ENCODE measurements around the gene RPS16.

Gene RPS16

DNA sequence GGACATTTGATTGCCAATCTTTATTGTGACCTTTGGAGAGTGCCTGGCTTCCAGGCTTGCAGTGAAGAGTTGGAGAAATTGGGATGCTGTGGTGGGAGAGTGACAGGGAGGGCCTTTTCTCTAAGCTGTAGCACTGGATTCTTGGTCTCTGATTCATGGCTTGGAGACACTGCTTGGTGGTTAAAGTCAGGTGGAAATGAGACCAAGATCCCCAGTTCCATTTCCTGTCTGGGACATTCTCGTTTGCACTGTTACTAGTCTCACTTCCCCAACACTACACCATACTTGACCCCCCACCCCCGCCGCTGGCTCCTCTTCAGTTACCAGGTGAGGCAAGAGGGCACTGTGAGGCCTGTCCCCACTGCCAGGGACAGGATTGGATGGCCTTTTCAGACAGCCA lies 12.5 kb upstream of the RPS16 start:
- TF ChIP-seq, protein P1, sequence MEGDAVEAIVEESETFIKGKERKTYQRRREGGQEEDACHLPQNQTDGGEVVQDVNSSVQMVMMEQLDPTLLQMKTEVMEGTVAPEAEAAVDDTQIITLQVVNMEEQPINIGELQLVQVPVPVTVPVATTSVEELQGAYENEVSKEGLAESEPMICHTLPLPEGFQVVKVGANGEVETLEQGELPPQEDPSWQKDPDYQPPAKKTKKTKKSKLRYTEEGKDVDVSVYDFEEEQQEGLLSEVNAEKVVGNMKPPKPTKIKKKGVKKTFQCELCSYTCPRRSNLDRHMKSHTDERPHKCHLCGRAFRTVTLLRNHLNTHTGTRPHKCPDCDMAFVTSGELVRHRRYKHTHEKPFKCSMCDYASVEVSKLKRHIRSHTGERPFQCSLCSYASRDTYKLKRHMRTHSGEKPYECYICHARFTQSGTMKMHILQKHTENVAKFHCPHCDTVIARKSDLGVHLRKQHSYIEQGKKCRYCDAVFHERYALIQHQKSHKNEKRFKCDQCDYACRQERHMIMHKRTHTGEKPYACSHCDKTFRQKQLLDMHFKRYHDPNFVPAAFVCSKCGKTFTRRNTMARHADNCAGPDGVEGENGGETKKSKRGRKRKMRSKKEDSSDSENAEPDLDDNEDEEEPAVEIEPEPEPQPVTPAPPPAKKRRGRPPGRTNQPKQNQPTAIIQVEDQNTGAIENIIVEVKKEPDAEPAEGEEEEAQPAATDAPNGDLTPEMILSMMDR (IDR thresholded peaks at IDR 0.05; ENCODE audit: insufficient read depth, low read depth, low read length, missing control alignments): no peak
- H3K4me3 ChIP-seq (ENCODE audit: low read depth, low read length): peak overlapping the region; percentile 36
- peak; percentile 73 for DNase-seq (ENCODE audit: low read depth)

DNA sequence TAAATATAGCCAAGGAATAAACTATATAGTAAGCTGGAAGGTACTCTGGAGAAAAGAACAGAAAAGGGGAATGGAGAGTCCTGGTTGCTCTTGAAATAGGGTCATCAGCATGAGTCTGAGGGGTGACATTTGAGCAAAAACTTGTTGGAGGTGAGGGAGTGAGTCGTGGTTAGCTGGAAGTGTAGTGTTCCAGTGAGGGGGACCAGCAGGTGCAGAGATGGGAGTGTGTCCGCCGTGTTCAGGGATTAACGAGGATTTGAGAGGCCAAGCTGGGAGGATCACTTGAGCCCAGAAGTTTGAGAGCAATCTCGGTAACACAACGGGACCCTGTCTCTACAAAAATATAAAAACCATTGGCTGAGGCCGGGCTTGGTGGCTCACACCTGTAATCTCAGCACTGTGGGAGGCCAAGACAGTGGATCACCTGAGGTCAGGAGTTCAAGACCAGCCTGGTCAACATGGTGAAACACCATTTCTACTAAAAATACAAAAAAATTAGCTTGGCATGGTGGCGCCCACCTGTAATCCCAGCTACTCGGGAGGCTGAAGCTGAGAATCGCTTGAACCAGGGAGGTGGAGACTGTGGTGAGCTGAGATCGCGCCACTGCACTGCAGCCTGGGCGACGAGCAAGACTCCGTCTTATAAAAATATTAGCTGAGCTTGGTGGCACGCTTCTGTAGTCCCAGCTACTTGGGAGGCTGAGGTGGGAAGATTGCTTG lies 10.8 kb upstream of the RPS16 start:
- TF ChIP-seq, protein P1 (IDR thresholded peaks at IDR 0.05; ENCODE audit: insufficient read depth, low read depth, low read length, missing control alignments): no peak
- no peak for DNase-seq (ENCODE audit: low read depth)
- H3K4me3 ChIP-seq (ENCODE audit: low read depth, low read length): peak overlapping the region; percentile 99

DNA sequence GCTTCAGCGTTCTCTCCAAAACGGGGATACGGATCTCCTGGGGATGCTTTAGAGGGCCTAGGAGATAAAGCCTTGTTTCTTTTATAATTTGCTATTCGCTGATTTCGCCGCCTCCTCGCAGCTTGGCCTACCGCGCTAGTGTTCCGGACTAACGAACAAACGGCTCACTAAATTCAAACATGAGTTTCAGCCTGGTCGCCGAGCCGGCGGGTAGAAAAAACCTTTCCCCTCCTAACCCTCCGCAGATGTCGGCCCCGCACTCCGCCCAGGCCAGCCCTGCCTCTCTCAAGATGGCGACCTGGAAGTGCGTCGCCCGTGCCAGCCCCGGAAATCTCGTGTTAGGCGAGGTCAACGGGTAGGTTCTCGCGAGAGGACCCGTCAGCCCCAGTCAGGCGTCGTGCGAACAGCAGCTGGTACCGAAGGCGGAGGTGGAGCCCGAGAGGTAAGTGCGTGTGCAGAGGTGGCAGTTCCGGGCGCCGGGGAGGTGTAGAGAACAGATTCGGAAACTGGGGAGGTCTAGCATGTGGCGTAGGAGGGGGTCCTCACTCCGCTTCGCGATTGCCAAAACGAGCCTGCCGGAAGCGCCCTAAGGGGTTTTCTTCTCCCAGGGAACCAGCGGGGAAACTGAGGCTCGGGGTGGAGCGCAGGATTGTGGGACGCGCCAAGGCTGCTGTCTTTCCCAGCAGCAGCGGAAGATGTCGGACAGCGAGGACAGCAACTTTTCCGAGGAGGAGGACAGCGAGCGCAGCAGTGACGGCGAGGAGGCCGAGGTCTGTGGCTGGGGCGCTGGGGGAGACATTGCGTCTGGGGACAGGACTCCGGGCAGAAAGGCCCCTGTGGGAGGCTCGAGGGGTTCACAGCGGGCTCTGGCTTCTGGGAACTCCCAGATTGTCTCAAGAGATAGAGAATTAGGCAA lies 9.7 kb upstream of the RPS16 start, which contains the start of gene SUPT5H:
Gene SUPT5H (plus strand): TSS at position 387 of the 916 bp plus-strand sequence. CDS start 309 bp downstream, at position 696.
- peak within 1 kb of the TSS; percentile 99 for H3K4me3 ChIP-seq (ENCODE audit: low read depth, low read length)
- TF ChIP-seq, protein P1 (IDR thresholded peaks at IDR 0.05; ENCODE audit: insufficient read depth, low read depth, low read length, missing control alignments): no peak
- peak; percentile 100 for DNase-seq (ENCODE audit: low read depth)

DNA sequence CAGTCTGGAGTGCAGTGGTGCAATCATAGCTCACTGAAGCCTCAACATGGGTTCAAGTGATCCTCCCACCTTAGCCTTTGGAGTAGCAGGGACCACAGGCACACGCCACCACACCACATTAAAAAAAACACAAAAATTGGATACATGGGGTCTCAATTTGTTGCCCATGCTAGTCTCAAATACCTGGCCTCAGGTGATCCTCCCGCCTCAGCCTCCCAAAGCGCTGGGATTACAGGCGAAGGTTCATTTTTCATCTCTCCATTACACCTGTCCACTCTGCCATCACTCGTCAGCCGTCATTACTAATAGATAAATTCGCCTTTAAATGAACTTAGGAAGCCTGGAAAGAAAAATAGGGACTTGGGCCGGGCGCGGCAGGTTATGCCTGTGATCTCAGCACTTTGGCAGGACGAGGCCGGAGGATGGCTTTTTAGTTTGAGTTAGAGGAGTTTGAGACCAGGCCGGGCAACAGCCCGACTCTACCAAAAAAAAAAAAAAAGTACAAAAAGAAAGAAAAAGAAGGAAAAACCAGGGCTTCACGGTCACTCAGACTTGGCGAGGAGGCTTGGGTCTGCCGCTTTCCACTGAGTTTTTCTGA lies 8.9 kb upstream of the RPS16 start:
- peak; percentile 32 for DNase-seq (ENCODE audit: low read depth)
- H3K4me3 ChIP-seq (ENCODE audit: low read depth, low read length): peak overlapping the region; percentile 99
- TF ChIP-seq, protein P1 (IDR thresholded peaks at IDR 0.05; ENCODE audit: insufficient read depth, low read depth, low read length, missing control alignments): no peak

DNA sequence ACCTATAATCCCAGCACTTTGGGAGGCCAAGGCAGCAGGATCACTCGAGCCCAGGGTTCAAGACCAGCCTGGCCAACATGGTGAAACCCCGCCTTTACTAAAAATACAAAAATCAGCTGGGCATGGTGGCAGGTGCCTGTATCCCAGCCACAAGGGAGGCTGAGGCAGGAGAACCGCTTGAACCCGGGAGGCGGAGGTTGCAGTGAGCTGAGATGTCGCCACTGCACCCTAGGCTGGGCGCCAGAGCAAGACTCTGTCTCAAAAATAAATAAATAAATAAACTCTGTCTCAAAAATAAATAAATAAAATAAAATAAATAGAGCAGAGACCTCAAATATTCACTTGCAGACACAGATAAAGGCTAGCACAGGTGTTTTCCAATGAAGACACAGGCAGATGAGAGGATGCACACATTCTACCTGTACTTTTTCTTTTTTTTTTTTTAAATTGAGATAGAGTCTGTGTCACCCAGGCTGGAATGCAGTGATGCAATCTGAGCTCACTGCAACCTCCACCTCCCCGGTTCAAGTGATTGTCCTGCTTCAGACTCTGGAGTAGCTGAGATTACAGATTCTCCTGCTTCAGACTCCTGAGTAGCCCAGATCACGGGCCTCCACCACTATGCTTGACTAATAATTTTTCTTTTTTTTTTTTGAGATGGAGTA lies 2.7 kb upstream of the RPS16 start:
- TF ChIP-seq, protein P1 (IDR thresholded peaks at IDR 0.05; ENCODE audit: insufficient read depth, low read depth, low read length, missing control alignments): no peak
- no peak overlapping the region for H3K4me3 ChIP-seq (ENCODE audit: low read depth, low read length)
- DNase-seq (ENCODE audit: low read depth): no peak

DNA sequence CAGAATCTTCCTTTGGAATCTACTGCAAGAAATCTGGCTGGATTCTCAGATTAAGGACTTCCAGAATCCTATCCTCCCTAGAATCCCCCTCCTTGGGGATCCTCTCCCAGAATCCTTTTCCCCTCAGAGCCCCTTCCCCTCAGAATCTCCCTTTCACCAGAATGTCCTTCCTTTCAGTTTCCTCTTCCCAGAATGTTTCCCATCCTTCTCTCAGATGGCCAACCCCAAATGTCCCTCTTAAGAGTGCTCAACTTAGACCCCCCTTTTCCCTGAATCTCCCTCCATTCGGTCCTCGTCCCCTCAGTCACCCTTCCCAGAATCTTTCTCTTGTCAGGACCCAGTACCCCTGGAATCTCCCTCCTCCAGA lies 584 bp upstream of the RPS16 start:
- no peak for DNase-seq (ENCODE audit: low read depth)
- TF ChIP-seq, protein P1 (IDR thresholded peaks at IDR 0.05; ENCODE audit: insufficient read depth, low read depth, low read length, missing control alignments): no peak
- peak overlapping the region; percentile 90 for H3K4me3 ChIP-seq (ENCODE audit: low read depth, low read length)
